ENCODE data around the gene CCDC159.

The CCDC159 gene

GRCh38 chr19:11390933-11391680 is 44.8 kb downstream of the CCDC159 start:
- Mint-ChIP-seq H3K9me3 (peaks cover 2% of the 10 kb centered on the region), H3K27ac (no peak overlapping the region), H3K27me3 (ENCODE audit: low read depth) (no peaks in the 10 kb centered on the region), H3K4me1 (no peaks in the 10 kb centered on the region), H3K4me3 (no peak overlapping the region), H3K36me3 (ENCODE audit: low read depth) (no peaks in the 10 kb centered on the region)
- TF ChIP-seq, protein P1, sequence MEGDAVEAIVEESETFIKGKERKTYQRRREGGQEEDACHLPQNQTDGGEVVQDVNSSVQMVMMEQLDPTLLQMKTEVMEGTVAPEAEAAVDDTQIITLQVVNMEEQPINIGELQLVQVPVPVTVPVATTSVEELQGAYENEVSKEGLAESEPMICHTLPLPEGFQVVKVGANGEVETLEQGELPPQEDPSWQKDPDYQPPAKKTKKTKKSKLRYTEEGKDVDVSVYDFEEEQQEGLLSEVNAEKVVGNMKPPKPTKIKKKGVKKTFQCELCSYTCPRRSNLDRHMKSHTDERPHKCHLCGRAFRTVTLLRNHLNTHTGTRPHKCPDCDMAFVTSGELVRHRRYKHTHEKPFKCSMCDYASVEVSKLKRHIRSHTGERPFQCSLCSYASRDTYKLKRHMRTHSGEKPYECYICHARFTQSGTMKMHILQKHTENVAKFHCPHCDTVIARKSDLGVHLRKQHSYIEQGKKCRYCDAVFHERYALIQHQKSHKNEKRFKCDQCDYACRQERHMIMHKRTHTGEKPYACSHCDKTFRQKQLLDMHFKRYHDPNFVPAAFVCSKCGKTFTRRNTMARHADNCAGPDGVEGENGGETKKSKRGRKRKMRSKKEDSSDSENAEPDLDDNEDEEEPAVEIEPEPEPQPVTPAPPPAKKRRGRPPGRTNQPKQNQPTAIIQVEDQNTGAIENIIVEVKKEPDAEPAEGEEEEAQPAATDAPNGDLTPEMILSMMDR (IDR thresholded peaks at IDR 0.05; ENCODE audit: unreplicated experiment in 3 of 3), result no peak

GRCh38 chr19:11397089-11397610 is 50.8 kb downstream of the CCDC159 start:
- Mint-ChIP-seq H3K4me1 (no peaks in the 10 kb centered on the region), H3K27me3 (ENCODE audit: low read depth) (no peaks in the 10 kb centered on the region), H3K27ac (no peak overlapping the region), H3K9me3 (no peaks in the 10 kb centered on the region), H3K4me3 (no peak overlapping the region), H3K36me3 (ENCODE audit: low read depth) (peaks cover 5% of the 10 kb centered on the region)
- TF ChIP-seq, protein P1 (IDR thresholded peaks at IDR 0.05; ENCODE audit: unreplicated experiment in 3 of 3), result no peak

DNA sequence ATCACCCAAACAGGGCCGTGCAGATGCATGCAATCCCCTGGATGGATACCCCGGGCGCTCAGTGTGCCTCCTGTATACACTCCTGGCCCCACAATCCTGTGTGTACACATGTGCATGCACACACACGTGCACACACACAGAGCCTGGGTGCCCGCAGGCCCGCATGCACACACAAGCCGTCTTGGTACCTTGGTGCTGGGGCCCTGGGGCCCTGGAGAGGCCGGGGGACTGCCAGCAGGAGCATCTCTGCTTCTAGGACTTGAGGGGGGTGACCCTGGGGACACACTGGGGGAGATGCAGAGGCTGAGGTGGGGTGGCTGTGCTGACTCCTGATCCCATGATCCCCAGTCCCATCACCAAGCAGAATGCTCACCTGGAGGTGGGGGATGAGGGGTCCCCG is 53.3 kb downstream of the CCDC159 start:
- no peak overlapping the region for H3K27ac Mint-ChIP-seq
- peaks cover 2% of the 10 kb centered on the region for H3K27me3 Mint-ChIP-seq (ENCODE audit: low read depth)
- peaks cover 5% of the 10 kb centered on the region for H3K36me3 Mint-ChIP-seq (ENCODE audit: low read depth)
- no peaks in the 10 kb centered on the region for H3K9me3 Mint-ChIP-seq
- no peaks in the 10 kb centered on the region for H3K4me1 Mint-ChIP-seq
- TF ChIP-seq, protein P1 (IDR thresholded peaks at IDR 0.05; ENCODE audit: unreplicated experiment in 3 of 3), result no peak
- H3K4me3 Mint-ChIP-seq, result no peak overlapping the region

- no peaks in the 10 kb centered on the region for H3K9me3 Mint-ChIP-seq
Observed at GRCh38 chr19:11400798-11401197, 54.5 kb downstream of the CCDC159 start.

DNA sequence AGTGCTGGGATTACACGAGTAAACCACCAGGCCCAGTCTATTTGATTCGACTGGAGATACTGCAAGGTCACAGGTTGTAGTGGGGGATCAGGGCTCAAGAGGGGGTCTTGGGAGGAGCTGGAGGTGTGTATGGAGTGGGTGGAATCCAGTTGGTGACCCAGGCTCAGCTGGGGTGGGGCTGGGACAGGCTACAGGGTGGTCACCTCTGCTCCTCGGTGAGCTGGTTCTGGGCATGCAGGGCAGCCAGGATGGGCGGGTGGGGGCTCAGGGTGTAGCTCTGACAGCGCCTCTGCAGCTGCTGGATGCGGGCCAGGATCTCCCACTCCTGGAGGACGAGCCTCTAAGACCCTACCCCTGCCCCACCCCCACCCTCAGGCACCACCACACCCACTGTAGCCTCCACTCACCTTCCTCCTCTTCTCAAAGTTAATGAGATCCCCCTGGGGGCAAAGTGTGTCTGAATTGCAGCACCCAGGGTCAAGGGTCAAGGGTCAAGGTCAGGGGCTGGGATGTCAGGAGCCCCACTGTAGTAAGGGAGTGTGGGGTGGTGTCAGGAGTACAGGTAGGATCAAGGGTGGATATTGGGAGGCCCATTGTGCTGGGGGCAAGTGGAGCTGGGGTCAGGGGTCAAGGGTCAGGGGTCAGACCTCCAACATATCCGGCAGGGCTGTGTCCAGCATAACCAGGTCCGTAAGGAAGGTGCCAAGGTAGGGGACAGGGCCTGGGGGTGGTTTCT is 55.7 kb downstream of the CCDC159 start:
- Mint-ChIP-seq H3K27ac (no peak overlapping the region), H3K9me3 (no peaks in the 10 kb centered on the region), H3K27me3 (ENCODE audit: low read depth) (peaks cover 16% of the 10 kb centered on the region), H3K4me1 (no peaks in the 10 kb centered on the region), H3K36me3 (ENCODE audit: low read depth) (peaks cover 5% of the 10 kb centered on the region), H3K4me3 (no peak overlapping the region)
- TF ChIP-seq, protein P1 (IDR thresholded peaks at IDR 0.05; ENCODE audit: unreplicated experiment in 3 of 3), result no peak

More at GRCh38 chr19:11400798-11401197, 54.5 kb downstream of the CCDC159 start:
- TF ChIP-seq, protein P1 (IDR thresholded peaks at IDR 0.05; ENCODE audit: unreplicated experiment in 3 of 3), result no peak
- Mint-ChIP-seq H3K4me1 (no peaks in the 10 kb centered on the region), H3K36me3 (ENCODE audit: low read depth) (peaks cover 5% of the 10 kb centered on the region), H3K27ac (no peak overlapping the region), H3K4me3 (no peak overlapping the region), H3K27me3 (ENCODE audit: low read depth) (peaks cover 7% of the 10 kb centered on the region)
